GM19351 (cell line): Measurements from ENCODE around the gene NPIPB8.
"Not testable (repeated sequence)": the region's sequence is repeated elsewhere in the genome, so short reads cannot be mapped to it uniquely, and the experiment has no call there.

ENCODE experiments used
- ATAC-seq: cut with Tn5 transposase; IDR thresholded peaks from one replicate; pipeline ENCODE4 v1.9.1; 2021; ENCODE audit warnings: mild to moderate bottlenecking, moderate library complexity; ENCODE audit not compliant: unreplicated experiment

NPIPB8 gene

DNA sequence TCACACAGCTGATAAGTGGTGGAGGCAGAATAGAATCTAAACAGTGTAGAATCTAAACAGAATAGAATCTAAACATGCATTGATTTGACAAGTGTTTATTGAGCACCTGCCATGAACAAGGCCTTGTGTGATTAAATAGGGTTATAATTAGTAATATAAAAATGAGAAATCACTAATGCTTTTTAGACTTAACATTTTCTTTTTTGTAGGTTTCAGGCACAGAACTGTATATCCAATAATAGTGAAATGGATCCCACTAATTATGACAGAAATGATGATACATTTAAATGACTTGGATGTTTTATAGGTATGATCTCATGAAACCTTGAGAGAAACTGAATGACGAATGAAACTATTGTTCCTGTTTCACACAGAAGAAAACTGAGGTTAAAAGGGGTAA is at the start of gene NPIPB8:
Gene NPIPB8, plus strand, starts transcription at position 301 of the 400 bp plus-strand sequence. CDS start 296 bp downstream, outside the sequence.
- not testable (repeated sequence) for ATAC-seq

DNA sequence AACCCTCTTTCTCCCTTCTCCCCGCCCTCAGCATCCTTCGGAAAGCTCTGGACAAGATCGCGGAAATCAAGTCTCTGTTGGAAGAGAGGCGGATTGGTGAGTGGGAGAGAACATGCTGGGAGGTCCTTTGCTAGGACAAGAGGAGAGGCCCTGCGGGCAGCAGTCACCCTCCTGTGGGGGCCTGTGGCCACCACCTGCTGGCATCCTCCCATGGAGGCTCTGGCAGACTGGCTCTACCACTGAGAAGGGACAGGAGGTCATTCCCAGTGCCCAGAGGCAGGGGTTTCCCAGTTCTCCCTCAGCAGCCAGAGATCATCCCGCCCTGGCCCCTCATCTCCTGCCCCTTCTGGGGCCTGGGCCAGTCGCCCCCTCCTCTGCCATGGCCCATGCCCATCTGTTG is 48.8 kb upstream of the NPIPB8 start:
- ATAC-seq: no peak

DNA sequence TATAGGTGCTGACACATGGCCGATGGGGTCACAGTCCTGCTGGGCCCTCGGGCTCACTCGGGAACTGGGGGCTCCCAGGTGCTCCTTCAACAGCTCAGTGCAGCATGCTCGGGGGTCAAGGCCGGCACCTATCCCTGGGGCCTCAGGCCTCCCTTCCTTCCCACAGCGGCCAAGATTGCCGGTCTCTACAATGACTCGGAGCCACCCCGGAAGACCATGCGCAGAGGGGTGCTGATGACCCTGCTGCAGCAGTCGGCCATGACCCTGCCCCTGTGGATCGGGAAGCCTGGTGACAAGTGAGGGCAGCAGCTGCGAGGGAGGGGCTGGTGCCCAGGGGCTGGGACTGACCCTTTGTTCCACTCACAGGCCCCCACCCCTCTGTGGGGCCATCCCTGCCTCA is 47.9 kb upstream of the NPIPB8 start:
- ATAC-seq: no peak

DNA sequence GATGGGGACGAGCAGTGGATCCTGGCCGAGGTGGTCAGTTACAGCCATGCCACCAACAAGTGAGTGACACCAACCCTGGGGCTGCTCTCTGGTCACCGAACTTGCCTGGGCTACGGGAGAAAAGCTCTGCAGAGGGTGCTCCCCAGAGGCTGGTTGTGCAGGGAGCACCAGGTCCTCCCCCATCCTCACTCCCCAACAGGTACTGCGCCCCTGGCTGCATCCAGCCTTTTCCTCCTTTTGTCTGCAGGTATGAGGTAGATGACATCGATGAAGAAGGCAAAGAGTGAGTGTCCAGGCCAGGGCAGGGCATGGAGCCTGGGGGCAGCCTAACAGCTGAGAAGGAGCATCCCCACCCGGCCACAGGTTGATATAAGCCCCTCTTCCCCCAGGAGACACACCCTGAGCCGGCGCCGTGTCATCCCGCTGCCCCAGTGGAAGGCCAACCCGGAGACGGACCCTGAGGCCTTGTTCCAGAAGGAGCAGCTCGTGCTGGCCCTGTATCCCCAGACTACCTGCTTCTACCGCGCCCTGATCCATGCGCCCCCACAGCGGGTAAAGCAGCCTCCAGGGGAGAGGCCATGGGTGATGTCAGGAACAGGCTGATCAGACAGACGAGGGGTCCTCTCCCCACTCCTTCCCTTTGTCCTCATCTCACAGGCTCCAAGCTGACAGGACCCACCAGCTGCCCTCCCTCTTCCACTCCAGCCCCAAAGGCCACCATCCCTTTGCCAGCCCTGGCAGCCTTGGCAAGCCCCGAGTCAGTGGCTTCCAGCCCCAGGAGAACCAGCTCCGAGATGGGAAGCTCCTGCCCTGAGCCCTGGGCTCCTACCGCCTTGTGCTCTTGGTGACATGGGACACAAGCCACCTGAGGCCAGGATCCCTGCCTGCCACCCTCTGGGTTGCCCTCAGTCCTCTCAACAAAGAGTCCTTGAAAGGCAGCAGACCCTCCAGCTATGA is 47.2 kb upstream of the NPIPB8 start:
- no peak for ATAC-seq

DNA sequence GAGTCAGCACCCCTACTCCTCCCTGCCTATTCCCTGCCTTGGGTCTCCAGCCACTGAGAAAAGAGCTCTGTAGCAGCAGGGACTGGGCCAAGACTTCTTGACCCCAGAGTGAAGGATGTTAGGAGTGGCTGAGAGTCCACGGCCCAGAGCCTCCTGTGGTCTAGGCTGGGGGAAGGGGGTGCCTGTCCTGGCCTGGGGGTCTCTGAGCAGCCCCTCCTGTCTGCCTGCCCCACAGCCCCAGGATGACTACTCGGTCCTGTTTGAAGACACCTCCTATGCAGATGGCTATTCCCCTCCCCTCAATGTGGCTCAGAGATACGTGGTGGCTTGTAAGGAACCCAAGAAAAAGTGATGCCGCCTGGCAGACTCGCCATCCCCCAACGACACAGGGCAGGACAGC is 46.5 kb upstream of the NPIPB8 start:
- no peak for ATAC-seq

DNA sequence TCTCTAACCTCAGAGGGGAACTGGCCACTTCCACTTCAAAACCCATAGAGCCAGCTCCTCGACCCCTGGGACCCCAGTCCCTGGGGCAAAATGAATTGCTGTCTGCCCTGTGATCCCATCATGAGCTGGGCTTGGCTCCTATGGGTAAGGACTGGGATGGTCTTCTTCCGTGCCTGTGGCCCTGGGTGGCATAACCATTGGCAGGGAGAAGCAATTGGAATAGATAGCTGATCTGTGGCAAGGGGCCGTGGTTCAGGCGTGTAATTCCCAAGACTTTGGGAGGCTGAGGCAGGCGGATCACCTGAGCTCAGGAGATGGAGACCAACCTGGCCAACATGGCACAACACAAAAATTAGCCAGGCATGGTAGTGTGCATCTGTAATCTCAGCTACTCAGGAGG is 45.4 kb upstream of the NPIPB8 start:
- ATAC-seq: no peak

DNA sequence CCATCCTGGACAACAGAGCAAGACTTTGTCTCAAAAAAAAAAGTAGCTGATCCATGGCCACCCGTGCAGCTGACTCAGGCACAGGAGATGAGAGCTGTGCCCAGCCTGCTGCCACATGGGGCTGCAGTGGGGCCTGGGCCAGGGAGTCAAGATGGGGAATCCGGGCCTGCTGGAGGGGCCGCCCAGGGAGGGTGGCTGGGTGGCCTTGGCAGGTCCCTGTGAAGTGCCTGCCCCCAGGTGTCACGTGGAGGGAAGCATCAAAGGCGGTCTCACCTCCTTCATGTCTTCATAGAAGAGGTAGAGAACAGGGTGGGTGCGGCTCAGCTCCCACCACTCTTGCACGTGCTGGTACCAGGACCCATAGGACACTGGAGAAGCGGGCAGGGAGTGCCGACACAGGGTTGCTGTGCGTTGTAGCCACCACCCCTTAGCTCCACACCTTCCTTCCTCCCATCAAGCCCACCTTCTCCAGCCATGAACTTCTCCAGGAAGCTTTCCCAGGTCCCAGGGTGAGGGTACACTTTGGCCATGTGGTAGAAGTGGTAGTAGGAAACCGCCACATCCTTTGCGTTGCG is 44.8 kb upstream of the NPIPB8 start:
- ATAC-seq: no peak

DNA sequence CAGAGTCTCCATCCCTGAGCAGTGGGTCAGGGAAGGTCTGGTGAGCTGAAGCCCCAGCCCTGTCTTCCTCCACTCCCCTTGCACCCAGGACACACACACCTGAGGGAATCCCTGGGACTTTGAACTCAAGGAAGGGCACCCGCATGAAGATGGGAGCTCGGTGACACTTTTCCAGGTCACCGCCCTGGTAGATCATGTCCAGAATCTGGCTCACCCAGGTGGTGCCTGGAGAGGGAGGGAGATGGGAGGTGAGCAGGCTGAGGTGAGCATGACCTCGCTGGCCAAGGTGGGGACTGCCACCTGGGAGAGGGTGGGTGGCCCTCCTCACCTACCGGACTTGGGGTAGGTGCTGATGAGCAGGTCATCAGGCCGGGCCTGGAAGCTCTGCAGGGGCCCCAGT is 42.4 kb upstream of the NPIPB8 start:
- ATAC-seq: not testable (repeated sequence)

DNA sequence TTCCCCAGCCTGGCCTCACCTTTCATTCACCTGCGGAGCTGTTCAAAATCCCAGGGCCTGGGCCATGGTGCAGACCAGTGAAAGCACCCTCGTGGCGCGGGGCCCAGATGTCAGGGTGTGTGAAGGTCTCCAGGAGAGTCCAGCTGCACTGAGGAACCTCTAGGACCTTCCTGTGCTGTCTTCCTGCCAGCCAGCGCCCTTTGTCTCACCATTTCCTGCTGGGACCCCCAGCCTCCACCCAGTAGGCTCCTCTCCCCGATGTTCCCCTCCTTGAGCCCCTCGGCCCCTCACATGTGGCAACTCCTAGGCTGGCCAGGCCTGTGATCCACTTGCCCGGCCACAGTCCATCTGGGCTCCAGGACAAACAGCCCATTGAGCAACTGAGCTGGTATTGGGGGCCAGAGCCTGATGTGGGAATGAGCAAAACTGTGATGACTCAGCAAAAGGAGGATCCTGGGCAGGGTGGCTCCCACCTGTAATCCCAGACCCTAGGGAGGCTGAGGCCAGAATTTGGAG is 41.7 kb upstream of the NPIPB8 start:
- no peak for ATAC-seq

DNA sequence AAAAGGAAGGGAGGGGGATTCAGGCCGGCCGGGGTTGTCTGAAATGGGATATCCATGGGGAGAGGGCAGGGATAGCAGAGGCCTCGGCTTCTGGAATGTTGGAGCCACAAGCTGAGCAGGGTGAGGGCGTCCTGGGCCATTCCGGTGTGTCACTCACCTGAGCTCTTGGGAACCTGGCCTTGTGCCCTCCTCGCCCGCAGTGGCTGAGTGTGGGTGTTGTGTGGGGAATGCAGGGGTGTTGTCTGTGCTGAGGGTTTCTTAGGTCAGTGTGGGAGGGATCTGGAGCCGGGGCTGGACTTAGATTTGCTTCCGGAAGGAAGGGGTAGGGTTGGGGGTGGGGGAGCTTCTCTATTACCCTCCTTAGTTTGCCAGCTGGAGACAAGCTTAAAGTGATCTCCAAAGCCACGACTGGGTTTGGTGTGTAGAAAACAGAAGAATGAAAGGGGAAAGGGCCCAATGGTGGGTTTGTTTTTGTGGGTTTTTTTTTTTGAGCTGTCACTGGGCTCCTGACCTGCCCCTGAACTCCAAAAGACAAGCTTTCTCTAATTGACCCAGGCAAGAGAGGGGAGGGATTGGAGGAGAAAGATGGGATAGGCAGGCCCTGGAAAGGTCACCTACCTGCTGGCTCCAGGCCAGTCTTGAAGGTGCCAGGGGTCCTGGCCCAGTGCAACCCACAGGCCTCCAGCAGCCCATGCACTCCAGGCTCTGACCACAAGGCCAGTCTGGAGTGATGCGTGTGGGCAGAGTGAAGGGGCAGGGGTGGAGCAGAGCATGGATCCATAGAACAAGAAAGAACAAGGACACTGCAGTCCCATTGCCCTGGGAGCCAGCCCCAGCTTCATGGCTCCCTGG is 40.8 kb upstream of the NPIPB8 start, which contains the start of gene SULT1A2:
Gene SULT1A2, minus strand, starts transcription at position 211 of the 852 bp plus-strand sequence. CDS start 1,120 bp downstream, outside the sequence.
- no peak for ATAC-seq

DNA sequence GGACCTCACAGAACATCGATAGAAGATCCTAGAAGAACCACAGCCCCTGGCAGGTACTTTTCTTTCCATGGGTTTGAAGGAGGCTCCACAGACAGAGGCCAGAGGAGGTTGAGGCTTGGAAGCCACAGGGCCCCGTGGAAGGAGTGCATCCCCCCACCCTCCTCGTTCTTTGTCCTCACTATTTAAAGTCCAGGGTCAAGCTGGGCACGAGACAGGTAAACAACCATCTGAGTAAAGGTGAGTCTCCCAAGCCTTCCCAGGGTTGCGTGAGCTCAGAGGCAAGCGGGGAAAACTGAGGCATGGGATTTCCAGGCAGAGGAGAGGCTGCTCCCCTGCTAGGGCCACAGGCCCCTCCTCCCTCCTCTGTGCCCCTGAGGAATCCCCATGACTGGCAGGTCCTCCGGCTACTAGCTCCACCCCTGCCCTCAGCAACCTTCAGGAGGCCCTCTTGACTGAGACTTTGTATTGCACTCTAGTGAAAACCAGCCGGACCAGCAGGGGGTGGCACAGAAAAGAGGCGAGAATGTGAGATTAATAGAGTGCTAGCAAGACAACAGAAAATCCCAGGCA is 40.1 kb upstream of the NPIPB8 start:
- ATAC-seq: no peak

DNA sequence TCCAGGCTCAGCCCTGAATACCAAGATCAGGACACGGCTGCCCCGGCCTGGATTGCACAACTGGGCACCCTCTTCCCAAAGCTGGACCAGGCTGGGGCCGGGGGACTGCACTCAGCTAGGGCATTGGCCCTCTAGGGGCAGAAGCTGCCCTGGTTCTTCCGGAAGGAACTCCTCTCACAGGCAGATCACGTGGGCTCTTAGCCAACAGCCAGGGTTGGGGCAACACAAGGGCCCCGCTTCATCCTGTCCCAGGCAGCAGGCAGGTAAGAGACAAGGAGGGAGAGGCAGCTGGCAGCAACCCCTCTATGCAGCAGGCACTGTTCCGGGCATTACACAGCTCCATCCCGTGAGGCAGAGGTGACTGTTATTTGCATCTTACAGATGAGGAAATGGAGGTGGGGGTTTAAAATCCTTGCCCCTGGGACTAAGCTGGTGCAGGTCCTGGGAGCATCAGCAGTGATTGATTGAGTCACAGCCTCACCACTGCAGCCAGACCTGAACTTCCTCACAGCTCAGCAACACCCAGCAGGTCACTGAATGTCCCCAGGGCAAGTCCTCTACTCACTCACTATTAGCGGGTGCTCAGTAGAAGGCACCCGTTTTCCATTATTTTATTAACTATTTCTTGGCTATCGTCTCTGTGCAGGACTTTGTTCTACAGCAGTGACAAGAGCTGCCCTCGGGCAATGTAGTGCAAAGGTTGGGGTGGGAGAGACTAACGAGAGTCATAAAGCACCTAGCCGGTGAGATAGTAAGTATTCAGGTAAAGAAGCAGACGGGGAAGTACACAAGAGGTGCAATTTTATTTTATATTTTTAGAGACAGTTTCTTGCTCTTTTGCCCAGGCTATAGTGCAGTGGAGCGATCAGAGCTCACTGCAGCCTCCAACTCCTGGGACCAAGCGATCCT is 38.2 kb upstream of the NPIPB8 start:
- ATAC-seq: not testable (repeated sequence)

DNA sequence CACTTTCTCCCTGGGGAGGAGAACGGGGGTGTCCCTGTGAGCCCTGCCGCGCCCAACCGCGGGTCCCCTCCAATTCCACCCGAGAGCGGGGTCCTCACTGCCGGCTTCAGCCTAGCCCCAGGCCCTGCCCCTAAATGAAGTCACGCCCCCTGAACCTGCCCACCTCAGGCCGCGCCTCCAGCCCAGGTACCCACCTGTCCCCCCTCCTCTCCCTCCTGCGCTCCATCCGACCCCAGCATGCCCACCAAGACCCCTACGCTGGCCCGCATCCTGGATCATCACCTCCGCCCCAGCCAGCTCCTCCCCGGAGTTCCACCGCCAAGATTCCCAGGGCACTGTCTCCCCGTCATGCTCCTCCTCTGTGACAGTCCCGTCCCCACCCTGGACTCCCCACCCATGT is 36.9 kb upstream of the NPIPB8 start:
- ATAC-seq: not testable (repeated sequence)

DNA sequence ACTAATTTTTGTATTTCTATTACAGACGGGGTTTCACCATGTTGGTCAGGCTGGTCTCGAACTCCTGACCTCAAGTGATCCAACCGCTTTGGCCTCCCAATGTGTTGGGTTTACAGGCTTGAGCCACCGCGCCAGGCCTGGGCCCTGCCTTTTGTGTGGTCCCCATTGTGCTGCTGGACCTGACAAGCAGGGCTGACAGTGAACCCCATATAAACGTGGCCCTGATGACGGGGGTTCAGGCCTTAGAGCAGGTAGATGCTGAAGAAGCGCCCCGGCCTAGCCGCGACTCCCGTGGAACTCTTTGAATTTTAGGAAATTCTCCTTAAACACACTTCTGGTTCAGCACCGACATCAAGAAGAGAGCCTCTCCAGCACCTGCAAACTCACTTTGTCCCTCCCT is 36.3 kb upstream of the NPIPB8 start:
- ATAC-seq: not testable (repeated sequence)

DNA sequence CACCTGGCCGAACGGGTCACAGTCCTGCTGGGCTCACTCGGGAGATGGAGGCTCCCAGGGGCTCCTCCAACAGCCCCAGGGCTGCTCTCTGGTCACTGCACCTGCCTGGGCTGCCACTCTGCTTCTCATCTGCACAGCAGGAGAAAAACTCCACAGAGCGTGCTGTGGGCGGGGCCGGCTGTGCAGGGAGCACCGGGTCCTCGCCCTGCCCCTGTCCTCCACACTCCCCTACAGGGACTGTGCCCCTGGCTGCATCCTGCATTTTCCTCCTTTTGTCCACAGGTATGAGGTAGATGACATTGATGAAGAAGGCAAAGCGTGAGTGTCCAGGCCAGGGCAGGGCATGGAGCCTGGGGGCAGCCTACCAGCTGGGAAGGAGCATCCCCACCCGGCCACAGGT is 35.8 kb upstream of the NPIPB8 start:
- not testable (repeated sequence) for ATAC-seq

DNA sequence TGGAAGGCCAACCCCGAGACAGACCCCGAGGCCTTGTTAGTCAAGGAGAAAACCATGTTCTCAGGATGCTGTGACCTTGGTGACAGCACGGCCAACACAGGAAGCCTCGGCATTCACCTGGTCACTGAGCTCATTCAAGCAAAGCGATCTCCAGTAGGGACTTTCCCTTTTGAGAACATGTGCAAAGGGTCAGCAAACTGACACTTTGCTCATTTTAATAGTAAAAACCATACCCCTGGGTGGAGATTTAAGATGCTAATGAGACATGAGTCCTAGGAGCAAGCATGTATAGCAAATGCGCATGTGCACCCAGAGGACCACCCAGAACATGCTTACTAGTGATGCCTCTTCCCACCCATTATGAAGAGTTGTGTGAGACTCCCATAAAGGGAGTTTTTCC is 35.3 kb upstream of the NPIPB8 start:
- no peak for ATAC-seq

DNA sequence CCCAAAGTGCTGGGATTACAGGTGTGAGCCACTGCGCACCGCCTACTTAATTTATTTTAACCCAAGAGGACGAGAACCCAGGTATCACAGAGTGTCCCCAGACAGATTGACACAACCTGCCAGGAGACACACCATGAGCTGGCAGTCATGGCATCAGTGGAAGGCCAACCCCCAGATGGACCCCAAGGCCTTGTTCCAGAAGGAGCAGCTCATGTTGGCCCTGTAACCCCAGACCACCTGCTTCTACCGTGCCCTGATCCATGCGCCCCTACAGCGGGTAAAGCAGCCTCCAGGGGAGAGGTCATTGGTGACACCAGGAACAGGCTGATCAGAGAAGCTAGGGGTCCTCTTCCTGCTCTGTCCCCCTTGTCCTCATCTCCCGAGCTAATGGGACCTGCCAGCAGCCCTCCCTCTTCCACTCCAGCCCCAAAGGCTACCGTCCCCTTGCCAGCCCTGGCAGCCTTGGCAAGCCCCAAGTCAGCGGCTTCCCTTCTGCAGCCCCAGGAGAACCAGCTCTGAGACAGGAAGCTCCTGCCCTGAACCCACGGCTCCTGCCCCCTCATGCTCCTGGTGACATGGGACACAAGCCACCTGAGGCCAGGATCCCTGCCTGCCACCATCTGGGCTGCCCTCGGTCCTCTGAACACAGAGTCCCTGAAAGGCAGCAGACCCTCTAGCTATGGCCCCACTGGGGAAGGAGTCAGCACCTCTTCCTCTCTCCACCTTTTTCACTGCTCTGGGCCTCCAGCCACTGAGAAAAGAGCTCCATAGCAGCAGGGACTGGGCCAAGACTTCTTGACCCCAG is 34.3 kb upstream of the NPIPB8 start:
- ATAC-seq: no peak

DNA sequence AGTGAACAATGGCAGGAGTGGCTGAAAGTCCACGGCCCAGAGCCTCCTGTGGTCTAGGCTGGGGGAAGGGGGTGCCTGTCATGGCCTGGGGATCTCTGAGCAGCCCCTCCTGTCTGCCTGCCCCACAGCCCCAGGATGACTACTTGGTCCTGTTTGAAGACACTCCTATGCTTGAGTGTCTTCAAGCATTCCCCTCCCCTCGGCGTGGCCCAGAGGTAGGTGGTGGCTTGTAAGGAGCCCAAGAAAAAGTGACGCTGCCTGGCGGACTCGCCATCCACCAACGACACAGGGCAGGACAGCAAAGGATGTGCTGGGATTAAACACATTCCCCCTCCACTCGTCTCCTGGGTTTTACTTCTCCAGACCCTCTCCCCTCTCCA is 33.7 kb upstream of the NPIPB8 start:
- no peak for ATAC-seq
